ENCODE results near the gene CETN1.

GRCh38 chr18:607930-608329, 27.8 kb downstream of the CETN1 start:
- TF ChIP-seq, protein P1, sequence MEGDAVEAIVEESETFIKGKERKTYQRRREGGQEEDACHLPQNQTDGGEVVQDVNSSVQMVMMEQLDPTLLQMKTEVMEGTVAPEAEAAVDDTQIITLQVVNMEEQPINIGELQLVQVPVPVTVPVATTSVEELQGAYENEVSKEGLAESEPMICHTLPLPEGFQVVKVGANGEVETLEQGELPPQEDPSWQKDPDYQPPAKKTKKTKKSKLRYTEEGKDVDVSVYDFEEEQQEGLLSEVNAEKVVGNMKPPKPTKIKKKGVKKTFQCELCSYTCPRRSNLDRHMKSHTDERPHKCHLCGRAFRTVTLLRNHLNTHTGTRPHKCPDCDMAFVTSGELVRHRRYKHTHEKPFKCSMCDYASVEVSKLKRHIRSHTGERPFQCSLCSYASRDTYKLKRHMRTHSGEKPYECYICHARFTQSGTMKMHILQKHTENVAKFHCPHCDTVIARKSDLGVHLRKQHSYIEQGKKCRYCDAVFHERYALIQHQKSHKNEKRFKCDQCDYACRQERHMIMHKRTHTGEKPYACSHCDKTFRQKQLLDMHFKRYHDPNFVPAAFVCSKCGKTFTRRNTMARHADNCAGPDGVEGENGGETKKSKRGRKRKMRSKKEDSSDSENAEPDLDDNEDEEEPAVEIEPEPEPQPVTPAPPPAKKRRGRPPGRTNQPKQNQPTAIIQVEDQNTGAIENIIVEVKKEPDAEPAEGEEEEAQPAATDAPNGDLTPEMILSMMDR (IDR thresholded peaks at IDR 0.05) = no peak
- TF ChIP-seq MAX (CRISPR knock-in tag; IDR thresholded peaks at IDR 0.05) (no peak), ELF4 (CRISPR knock-in tag; IDR thresholded peaks at IDR 0.05; ENCODE audit: low read depth) (no peak)

All from WTC11 (cell line).